Measurements from ENCODE around the gene KARS1. TPM values are rescaled to one million over a fixed set of nuclear protein-coding genes. Genes with fewer than 3 reads are reported as not detected.
A peak's percentile ranks its signal among the peaks of the same experiment; 100 is the strongest.

Gene KARS1
- total and polyA plus RNA-seq, 2 donors (not counting 1 experiment from before 2014, with no cell fraction given) = 126 to 148 TPM

GRCh38 chr16:75682308-75682707 is 34.8 kb upstream of the KARS1 start:
- Histone ChIP-seq H3K4me3 (replicated peaks in 1 of 4; ENCODE audit: control extremely low read depth in 1 of 4, insufficient read depth in 1 of 4, low read depth in 3 of 4, low read length in 4 of 4) (no peak overlapping the region), H3K79me2 (ENCODE audit: control insufficient read depth, insufficient read depth, low read length) (no peaks in the 10 kb centered on the region), H2AFZ (ENCODE audit: low read length) (no peak overlapping the region), H3K4me2 (ENCODE audit: extremely low read depth, insufficient read depth, low read length) (no peak overlapping the region), H3K9ac (ENCODE audit: insufficient read depth, low read length) (no peak overlapping the region), H3K36me3 (ENCODE audit: control insufficient read depth, insufficient read depth, low read length) (no peaks in the 10 kb centered on the region), H4K20me1 (ENCODE audit: control insufficient read depth, extremely low read depth, insufficient read depth, low read length) (no peaks in the 10 kb centered on the region), H3K4me1 (ENCODE audit: control insufficient read depth, extremely low read depth, insufficient read depth, low read length) (no peaks in the 10 kb centered on the region), H3K27ac (ENCODE audit: insufficient read depth, low read length) (no peak overlapping the region), H3K27me3 (ENCODE audit: control insufficient read depth, insufficient read depth, low read length) (no peaks in the 10 kb centered on the region), H3K9me3 (ENCODE audit: control insufficient read depth, insufficient read depth, low read depth, low read length) (no peaks in the 10 kb centered on the region)
- TF ChIP-seq EZH2 (IDR thresholded peaks at IDR 0.05; ENCODE audit: low read length, missing control alignments) (no peak), CTCF (conservative IDR thresholded peaks at IDR 0.05 in 1 of 2, IDR thresholded peaks at IDR 0.05 in 1 of 2; ENCODE audit: low read depth in 1 of 2, low read length in 2 of 2) (no peak)
- DNase-seq (ENCODE audit: low read depth in 2 of 2) = no peak

- Histone ChIP-seq H3K9me3 (ENCODE audit: control insufficient read depth, insufficient read depth, low read depth, low read length) (no peaks in the 10 kb centered on the region), H2AFZ (ENCODE audit: low read length) (no peak overlapping the region), H3K4me2 (ENCODE audit: extremely low read depth, insufficient read depth, low read length) (no peak overlapping the region), H3K27me3 (ENCODE audit: control insufficient read depth, insufficient read depth, low read length) (no peaks in the 10 kb centered on the region), H4K20me1 (ENCODE audit: control insufficient read depth, extremely low read depth, insufficient read depth, low read length) (no peaks in the 10 kb centered on the region), H3K4me3 (replicated peaks in 1 of 4; ENCODE audit: control extremely low read depth in 1 of 4, insufficient read depth in 1 of 4, low read depth in 3 of 4, low read length in 4 of 4) (no peak overlapping the region), H3K79me2 (ENCODE audit: control insufficient read depth, insufficient read depth, low read length) (no peaks in the 10 kb centered on the region), H3K36me3 (ENCODE audit: control insufficient read depth, insufficient read depth, low read length) (no peaks in the 10 kb centered on the region), H3K9ac (ENCODE audit: insufficient read depth, low read length) (no peak overlapping the region), H3K4me1 (ENCODE audit: control insufficient read depth, extremely low read depth, insufficient read depth, low read length) (no peaks in the 10 kb centered on the region), H3K27ac (ENCODE audit: insufficient read depth, low read length) (no peak overlapping the region)
- no peak for TF ChIP-seq EZH2 (IDR thresholded peaks at IDR 0.05; ENCODE audit: low read length, missing control alignments)
- no peak for TF ChIP-seq CTCF (conservative IDR thresholded peaks at IDR 0.05 in 1 of 2, IDR thresholded peaks at IDR 0.05 in 1 of 2; ENCODE audit: low read depth in 1 of 2, low read length in 2 of 2)
- DNase-seq (ENCODE audit: low read depth in 2 of 2) = peak in 1 of 2 donors; percentile 20
Observed at GRCh38 chr16:75679366-75679765, 31.9 kb upstream of the KARS1 start.

- TF ChIP-seq EZH2 (IDR thresholded peaks at IDR 0.05; ENCODE audit: low read length, missing control alignments) (no peak), CTCF (conservative IDR thresholded peaks at IDR 0.05 in 1 of 2, IDR thresholded peaks at IDR 0.05 in 1 of 2; ENCODE audit: low read depth in 1 of 2, low read length in 2 of 2) (no peak)
- H3K27ac ChIP-seq (ENCODE audit: insufficient read depth, low read length) = no peak within 1 kb of the TSS
- no peak within 1 kb of the TSS for H3K4me3 ChIP-seq (replicated peaks in 1 of 4; ENCODE audit: control extremely low read depth in 1 of 4, insufficient read depth in 1 of 4, low read depth in 3 of 4, low read length in 4 of 4)
- no peaks in the 10 kb centered on the region for H4K20me1 ChIP-seq (ENCODE audit: control insufficient read depth, extremely low read depth, insufficient read depth, low read length)
- H3K9ac ChIP-seq (ENCODE audit: insufficient read depth, low read length) = no peak within 1 kb of the TSS
- no peaks in the 10 kb centered on the region for H3K36me3 ChIP-seq (ENCODE audit: control insufficient read depth, insufficient read depth, low read length)
- H3K27me3 ChIP-seq (ENCODE audit: control insufficient read depth, insufficient read depth, low read length) = no peaks in the 10 kb centered on the region
- no peak within 1 kb of the TSS for H3K4me2 ChIP-seq (ENCODE audit: extremely low read depth, insufficient read depth, low read length)
- H2AFZ ChIP-seq (ENCODE audit: low read length) = no peak within 1 kb of the TSS
- DNase-seq (ENCODE audit: low read depth in 2 of 2) = no peak
- H3K4me1 ChIP-seq (ENCODE audit: control insufficient read depth, extremely low read depth, insufficient read depth, low read length) = no peaks in the 10 kb centered on the region
- H3K79me2 ChIP-seq (ENCODE audit: control insufficient read depth, insufficient read depth, low read length) = no peaks in the 10 kb centered on the region
- no peaks in the 10 kb centered on the region for H3K9me3 ChIP-seq (ENCODE audit: control insufficient read depth, insufficient read depth, low read depth, low read length)
Observed at GRCh38 chr16:75676909-75677308, 29.4 kb upstream of the KARS1 start, which contains the start of gene CPHXL2. Gene CPHXL2, minus strand, starts transcription at chr16:75677009. Its CDS starts 10 bp downstream, at chr16:75676999.
